Stimulated activated effector memory CD8-positive, alpha-beta T cell treated with anti-CD3 and anti-CD28 coated beads, Interleukin-12 subunit alpha, Interleukin-12 subunit beta, amount 100 ng/mL, for 72 hours (primary cell): ENCODE results near the gene ZNF778.
"Not testable (repeated sequence)": the region's sequence is repeated elsewhere in the genome, so short reads cannot be mapped to it uniquely, and the experiment has no call there.

ENCODE experiments used
- ATAC-seq: fragments of 150-1000 bp; cut with Tn5 transposase; 2 replicates; pipeline ENCODE4 v1.10.0; 2021
- DNase-seq, 2 donors: peaks; one replicate each; pipeline ENCODE4 v3.0.0; 2021 to 2022; ENCODE audit warnings: low spot score in 2 of 2
- H3K27ac Mint-ChIP-seq: one replicate; pipeline ENCODE4 v1.8.0; 2022; ENCODE audit warnings: mild to moderate bottlenecking, mixed read lengths
- H3K36me3 Mint-ChIP-seq: one replicate; pipeline ENCODE4 v1.8.0; 2022; ENCODE audit warnings: mild to moderate bottlenecking, mixed read lengths
- H3K4me1 Mint-ChIP-seq: one replicate; pipeline ENCODE4 v1.8.0; 2022; ENCODE audit warnings: mixed read lengths
- H3K4me3 Mint-ChIP-seq: one replicate; pipeline ENCODE4 v1.8.0; 2022; ENCODE audit warnings: mild to moderate bottlenecking, mixed read lengths
- H3K9me3 Mint-ChIP-seq: one replicate; pipeline ENCODE4 v1.8.0; 2022; ENCODE audit warnings: mixed read lengths

Gene ZNF778

GRCh38 chr16:89176717-89177116 lies 40.8 kb upstream of the ZNF778 start:
- no peaks in the 10 kb centered on the region for H3K4me1 Mint-ChIP-seq
- no peak overlapping the region for H3K4me3 Mint-ChIP-seq
- ATAC-seq: no peak
- H3K36me3 Mint-ChIP-seq: peaks cover 3% of the 10 kb centered on the region
- DNase-seq: no peak
- H3K9me3 Mint-ChIP-seq: no peaks in the 10 kb centered on the region
- no peak overlapping the region for H3K27ac Mint-ChIP-seq

GRCh38 chr16:89177501-89177900 lies 40.0 kb upstream of the ZNF778 start:
- Mint-ChIP-seq H3K4me1 (no peaks in the 10 kb centered on the region), H3K9me3 (no peaks in the 10 kb centered on the region), H3K36me3 (peaks cover 6% of the 10 kb centered on the region), H3K27ac (no peak overlapping the region), H3K4me3 (no peak overlapping the region)
- no peak for DNase-seq
- ATAC-seq: no peak

DNA sequence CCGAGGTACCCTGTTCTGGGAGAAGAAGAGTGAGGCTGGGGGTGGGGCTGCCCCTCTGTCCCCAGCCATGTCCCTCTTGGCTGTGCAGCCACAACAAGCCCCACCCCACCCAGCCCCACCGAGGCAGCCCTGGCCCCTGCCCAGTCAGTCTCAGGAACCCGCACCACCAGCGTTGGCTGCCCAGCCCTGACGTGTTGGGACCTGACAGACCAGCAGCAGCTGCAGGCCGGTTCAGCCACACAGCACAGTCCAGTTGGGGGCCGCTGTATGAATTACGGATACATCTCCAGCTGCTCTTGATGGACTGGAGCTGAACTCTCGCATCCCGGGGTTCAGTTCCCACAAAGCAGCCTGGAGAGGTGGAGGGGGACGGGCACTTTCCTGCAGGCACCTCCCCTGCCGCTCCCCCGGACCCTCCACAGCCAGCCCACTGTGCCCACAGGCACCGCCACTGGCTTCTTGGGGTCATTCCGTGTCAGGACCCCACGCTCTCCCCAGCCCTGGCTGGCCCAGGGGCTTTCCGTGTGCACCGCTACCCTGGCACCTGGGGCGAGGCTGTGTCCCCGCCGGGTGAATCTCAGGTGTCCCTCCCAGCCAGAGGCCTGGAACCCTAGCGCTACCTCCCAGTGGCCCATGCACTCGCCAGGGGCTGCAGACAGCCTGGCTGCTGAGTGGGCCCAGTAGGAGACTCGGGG lies 38.9 kb upstream of the ZNF778 start:
- no peak overlapping the region for H3K4me3 Mint-ChIP-seq
- H3K36me3 Mint-ChIP-seq: peaks cover 6% of the 10 kb centered on the region
- no peak for DNase-seq
- no peaks in the 10 kb centered on the region for H3K4me1 Mint-ChIP-seq
- no peaks in the 10 kb centered on the region for H3K9me3 Mint-ChIP-seq
- H3K27ac Mint-ChIP-seq: no peak overlapping the region
- ATAC-seq: no peak

DNA sequence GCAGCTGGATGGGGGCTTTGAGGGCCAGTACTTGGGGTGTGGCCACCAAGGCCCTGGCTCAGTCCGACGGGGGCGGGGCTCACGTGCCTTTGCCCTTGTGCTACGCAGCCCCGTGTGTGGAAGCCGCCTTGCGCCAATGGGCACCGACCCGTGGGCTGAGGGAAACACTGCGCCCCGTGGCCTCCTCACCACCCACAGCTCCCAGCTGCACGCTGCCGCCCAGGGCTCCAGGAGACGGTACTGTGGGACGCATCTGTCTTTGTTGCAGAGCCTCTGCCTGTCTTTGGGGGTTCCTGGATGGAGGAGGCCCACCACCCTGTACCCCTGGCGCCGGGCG lies 38.4 kb upstream of the ZNF778 start:
- ATAC-seq (no peak), DNase-seq (no peak)
- H3K4me1 Mint-ChIP-seq: no peaks in the 10 kb centered on the region
- peaks cover 6% of the 10 kb centered on the region for H3K36me3 Mint-ChIP-seq
- H3K4me3 Mint-ChIP-seq: no peak overlapping the region
- H3K27ac Mint-ChIP-seq: no peak overlapping the region
- no peaks in the 10 kb centered on the region for H3K9me3 Mint-ChIP-seq

DNA sequence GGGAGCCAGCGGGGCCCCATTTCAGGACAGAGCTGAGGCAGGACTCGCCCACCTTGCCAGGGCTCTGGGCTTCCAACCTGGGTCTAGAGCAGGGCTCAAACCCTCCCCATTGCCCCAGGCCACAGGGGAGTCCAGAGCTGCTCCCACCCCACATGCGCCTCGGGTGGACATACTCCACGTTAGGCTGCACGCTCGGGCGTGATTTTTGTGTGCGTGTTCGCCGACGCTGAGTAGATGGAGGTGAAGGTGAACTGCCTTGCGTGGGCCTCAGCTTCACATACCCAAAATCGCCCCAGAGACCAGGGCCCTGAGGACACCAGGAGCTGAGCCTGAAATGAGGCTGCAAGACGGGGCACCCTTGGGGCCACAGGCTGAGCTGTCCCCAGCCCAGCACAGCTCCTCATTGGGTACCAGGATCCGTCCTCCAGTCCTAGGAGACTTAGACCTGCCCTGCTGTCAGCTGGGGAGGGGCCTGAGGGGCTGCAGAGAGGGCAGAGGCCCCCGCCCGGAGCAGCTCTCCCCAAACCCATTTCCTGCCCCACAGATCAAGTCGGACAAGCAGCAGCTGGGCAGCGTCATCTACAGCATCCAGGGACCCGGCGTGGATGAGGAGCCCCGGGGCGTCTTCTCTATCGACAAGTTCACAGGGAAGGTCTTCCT lies 37.7 kb upstream of the ZNF778 start:
- Mint-ChIP-seq H3K27ac (no peak overlapping the region), H3K9me3 (no peaks in the 10 kb centered on the region), H3K4me3 (no peak overlapping the region), H3K4me1 (no peaks in the 10 kb centered on the region), H3K36me3 (peaks cover 6% of the 10 kb centered on the region)
- ATAC-seq: no peak
- DNase-seq: no peak

- Mint-ChIP-seq H3K4me3 (no peak overlapping the region), H3K36me3 (peaks cover 23% of the 10 kb centered on the region), H3K27ac (no peak overlapping the region), H3K9me3 (no peaks in the 10 kb centered on the region), H3K4me1 (peaks cover 7% of the 10 kb centered on the region)
- ATAC-seq (no peak), DNase-seq (no peak)
Observed at GRCh38 chr16:89183463-89183862, 34.0 kb upstream of the ZNF778 start.

DNA sequence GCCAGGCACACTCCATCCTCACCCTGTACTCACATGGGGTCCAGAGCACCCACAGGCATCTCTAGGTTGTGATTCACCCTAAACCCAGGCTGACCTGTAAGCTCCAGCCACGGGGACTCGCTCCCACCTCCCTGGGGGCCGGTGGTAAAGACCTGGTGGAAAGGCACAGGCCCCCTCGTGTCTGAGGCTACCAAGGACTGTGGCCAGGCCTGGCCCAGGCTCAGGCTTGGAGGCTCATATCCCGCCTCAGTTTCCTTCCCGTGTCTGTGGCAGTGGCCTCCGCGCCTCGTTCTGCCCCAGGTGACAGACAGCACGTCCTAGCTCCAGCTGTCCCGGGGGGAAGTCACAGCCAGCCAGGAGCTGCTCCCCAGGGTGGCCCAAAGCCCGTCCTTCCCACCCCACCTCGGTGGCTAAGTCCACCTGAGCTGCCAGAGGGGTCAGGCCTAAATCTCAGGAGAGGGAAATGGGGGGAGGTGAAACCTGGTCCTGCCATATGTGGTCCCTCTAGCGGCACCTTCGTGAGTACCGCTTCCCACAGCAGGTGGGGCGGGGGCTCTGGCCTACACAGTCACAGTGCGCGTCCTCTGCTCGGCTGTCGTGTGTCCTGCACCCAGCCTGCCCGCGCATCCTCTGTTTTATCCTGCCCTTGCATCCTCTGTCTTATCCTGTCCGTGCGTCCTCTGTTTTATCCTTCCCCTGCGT lies 33.4 kb upstream of the ZNF778 start:
- no peak overlapping the region for H3K27ac Mint-ChIP-seq

DNA sequence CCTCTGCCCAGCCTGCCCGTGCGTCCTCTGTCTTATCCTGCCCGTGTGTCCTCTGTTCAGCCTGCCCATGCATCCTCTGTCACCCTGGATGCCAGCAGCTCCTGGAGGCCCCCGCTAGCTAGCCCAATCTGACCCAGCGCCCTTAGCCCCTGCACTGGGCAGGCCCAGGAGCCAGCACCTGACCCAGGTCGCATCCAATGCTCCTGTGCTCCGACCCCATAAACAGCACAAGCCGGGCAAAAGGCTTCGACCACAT lies 32.9 kb upstream of the ZNF778 start:
- ATAC-seq (no peak), DNase-seq (no peak)
- peaks cover 7% of the 10 kb centered on the region for H3K4me1 Mint-ChIP-seq
- no peaks in the 10 kb centered on the region for H3K9me3 Mint-ChIP-seq
- peaks cover 23% of the 10 kb centered on the region for H3K36me3 Mint-ChIP-seq
- H3K27ac Mint-ChIP-seq: no peak overlapping the region
- no peak overlapping the region for H3K4me3 Mint-ChIP-seq

More for the DNA sequence above, 33.4 kb upstream of the ZNF778 start:
- Mint-ChIP-seq H3K36me3 (peaks cover 23% of the 10 kb centered on the region), H3K4me3 (no peak overlapping the region), H3K9me3 (no peaks in the 10 kb centered on the region), H3K4me1 (peaks cover 7% of the 10 kb centered on the region)
- DNase-seq (no peak), ATAC-seq (no peak)

DNA sequence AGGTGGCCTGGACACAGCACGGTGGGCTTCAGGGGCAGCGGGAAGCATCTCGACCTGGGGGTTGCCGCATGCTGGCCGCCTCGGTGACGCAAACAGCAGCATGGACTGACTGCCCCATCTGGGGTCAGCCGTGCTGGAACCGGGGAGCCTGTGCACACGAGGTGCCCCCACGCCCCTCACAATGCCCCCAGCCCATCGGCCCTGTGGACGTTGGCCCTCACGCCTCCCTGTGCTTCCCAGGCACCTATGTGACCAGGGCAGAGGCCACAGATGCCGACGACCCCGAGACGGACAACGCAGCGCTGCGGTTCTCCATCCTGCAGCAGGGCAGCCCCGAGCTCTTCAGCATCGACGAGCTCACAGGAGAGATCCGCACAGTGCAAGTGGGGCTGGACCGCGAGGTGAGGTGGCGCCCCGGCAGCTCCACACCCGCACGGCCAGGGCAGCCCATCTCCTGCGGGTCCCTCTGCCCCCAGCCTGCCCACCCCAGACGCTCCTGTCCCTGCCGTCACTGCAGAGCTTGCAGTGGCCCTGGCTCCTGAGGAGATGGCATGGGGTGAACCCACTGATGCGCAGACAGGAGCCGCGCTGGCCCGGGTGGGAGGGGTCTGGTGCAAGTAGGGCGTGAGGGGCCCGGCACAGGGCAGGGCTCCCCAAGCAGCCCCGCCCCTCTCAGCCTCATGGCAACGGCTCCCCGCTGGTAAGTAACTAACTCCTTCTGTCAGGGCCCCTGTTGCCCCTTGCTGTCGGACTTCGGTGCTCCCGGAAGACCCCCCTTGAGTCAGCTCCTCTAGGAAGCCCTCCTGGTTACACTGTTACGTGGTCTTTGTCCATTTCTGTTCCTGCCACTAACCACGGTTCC lies 32.3 kb upstream of the ZNF778 start:
- Mint-ChIP-seq H3K4me3 (no peak overlapping the region), H3K27ac (no peak overlapping the region), H3K36me3 (peaks cover 23% of the 10 kb centered on the region), H3K4me1 (peaks cover 7% of the 10 kb centered on the region), H3K9me3 (no peaks in the 10 kb centered on the region)
- DNase-seq (no peak), ATAC-seq (peak; percentile 26)

GRCh38 chr16:89185887-89186592 lies 31.5 kb upstream of the ZNF778 start:
- Mint-ChIP-seq H3K27ac (peak overlapping the region; percentile 81), H3K36me3 (peaks cover 23% of the 10 kb centered on the region)
- not testable (repeated sequence) for ATAC-seq, H3K9me3 Mint-ChIP-seq, H3K4me3 Mint-ChIP-seq, DNase-seq, H3K4me1 Mint-ChIP-seq

GRCh38 chr16:89186593-89187031 lies 30.9 kb upstream of the ZNF778 start:
- peaks cover 21% of the 10 kb centered on the region for H3K36me3 Mint-ChIP-seq
- peak overlapping the region; percentile 81 for H3K27ac Mint-ChIP-seq
- not testable (repeated sequence) for H3K4me1 Mint-ChIP-seq, H3K9me3 Mint-ChIP-seq, ATAC-seq, DNase-seq, H3K4me3 Mint-ChIP-seq

DNA sequence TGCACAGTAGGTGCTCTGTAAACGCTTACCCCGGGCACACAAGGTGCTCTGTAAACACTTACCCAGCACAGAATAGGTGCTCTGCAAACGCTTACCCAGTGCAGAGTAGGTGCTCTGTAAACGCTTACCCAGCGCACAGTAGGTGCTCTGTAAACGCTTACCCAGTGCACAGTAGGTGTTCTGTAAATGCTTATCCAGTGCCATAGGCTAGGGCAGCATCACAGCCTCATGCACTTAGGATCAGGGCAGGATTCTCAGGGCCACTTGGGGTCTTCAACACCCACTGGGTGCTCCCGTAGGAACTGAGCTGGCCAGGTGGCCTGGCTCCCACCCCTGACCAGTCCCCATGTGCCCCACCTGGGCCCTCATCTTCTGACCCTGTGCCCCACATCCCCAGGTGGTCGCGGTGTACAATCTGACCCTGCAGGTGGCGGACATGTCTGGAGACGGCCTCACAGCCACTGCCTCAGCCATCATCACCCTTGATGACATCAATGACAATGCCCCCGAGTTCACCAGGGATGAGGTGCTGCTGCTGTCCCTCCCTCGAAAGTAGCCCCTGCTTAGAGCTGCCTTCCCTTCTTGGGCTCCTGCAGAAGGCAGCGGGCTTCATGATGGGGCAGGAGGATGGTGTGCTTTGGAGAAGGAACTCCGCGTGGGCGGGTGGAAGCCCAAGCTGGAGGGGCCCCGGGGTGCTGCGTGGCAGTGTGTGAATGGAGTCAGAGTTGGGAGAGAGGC lies 30.3 kb upstream of the ZNF778 start:
- Mint-ChIP-seq H3K4me1 (peaks cover 7% of the 10 kb centered on the region), H3K27ac (peak overlapping the region; percentile 81), H3K36me3 (peaks cover 18% of the 10 kb centered on the region), H3K9me3 (no peaks in the 10 kb centered on the region), H3K4me3 (no peak overlapping the region)
- peak; percentile 74 for ATAC-seq
- peak in 1 of 2 donors; percentile 75 for DNase-seq

GRCh38 chr16:89187770-89188392 lies 29.6 kb upstream of the ZNF778 start:
- no peaks in the 10 kb centered on the region for H3K9me3 Mint-ChIP-seq
- peak in 1 of 2 donors; percentile 71 for DNase-seq
- peaks cover 18% of the 10 kb centered on the region for H3K36me3 Mint-ChIP-seq
- no peak overlapping the region for H3K4me3 Mint-ChIP-seq
- H3K4me1 Mint-ChIP-seq: peaks cover 7% of the 10 kb centered on the region
- H3K27ac Mint-ChIP-seq: peak overlapping the region; percentile 81
- peak; percentile 54 for ATAC-seq
